Skeletal muscle tissue (tissue), 4 donors: ENCODE results near the gene CCDC192. TPM values are rescaled to one million over a fixed set of nuclear protein-coding genes. Genes with fewer than 3 reads are reported as not detected.

Source experiments
- H3K27ac ChIP-seq: one replicate; pipeline ENCODE4 v1.7.0; 2013; ENCODE audit warnings: mild to moderate bottlenecking, low read depth, low read length, inconsistent platforms
- H3K27me3 ChIP-seq, 3 donors: one replicate each; pipeline ENCODE4 v1.7.0; 2013; ENCODE audit warnings: low read length in 3 of 3; ENCODE audit not compliant: control insufficient read depth in 3 of 3, insufficient read depth in 3 of 3
- H3K36me3 ChIP-seq, 3 donors: one replicate each; pipeline ENCODE4 v1.7.0; 2013; ENCODE audit warnings: low read length in 3 of 3; ENCODE audit not compliant: control insufficient read depth in 3 of 3, insufficient read depth in 3 of 3
- H3K4me1 ChIP-seq, 3 donors: one replicate each; pipeline ENCODE4 v1.7.0; 2013; ENCODE audit warnings: low read length in 3 of 3, mild to moderate bottlenecking in 3 of 3; ENCODE audit not compliant: control insufficient read depth in 3 of 3, insufficient read depth in 3 of 3
- H3K4me3 ChIP-seq, 3 donors: one replicate each; pipeline ENCODE4 v1.7.0; 2013; ENCODE audit warnings: low read length in 3 of 3
- H3K9ac ChIP-seq, 3 donors: one replicate each; pipeline ENCODE4 v1.7.0; 2013; ENCODE audit warnings: low read length in 3 of 3, mild to moderate bottlenecking in 3 of 3, moderate library complexity in 2 of 3, low read depth in 1 of 3
- H3K9me3 ChIP-seq, 3 donors: one replicate each; pipeline ENCODE4 v1.7.0; 2013; ENCODE audit warnings: low read length in 3 of 3; ENCODE audit not compliant: control insufficient read depth in 3 of 3
- total RNA-seq: library from RNA; depleted of rRNA; stranded (reverse); fragments of >200 nt; gene quantifications from one replicate; pipeline ENCODE4 v1.2.3, GENCODE V29; 2014
- donor health status: Osteomylitis.

Gene CCDC192
- total RNA-seq, 1 donor from 2014 or later: not detected

DNA sequence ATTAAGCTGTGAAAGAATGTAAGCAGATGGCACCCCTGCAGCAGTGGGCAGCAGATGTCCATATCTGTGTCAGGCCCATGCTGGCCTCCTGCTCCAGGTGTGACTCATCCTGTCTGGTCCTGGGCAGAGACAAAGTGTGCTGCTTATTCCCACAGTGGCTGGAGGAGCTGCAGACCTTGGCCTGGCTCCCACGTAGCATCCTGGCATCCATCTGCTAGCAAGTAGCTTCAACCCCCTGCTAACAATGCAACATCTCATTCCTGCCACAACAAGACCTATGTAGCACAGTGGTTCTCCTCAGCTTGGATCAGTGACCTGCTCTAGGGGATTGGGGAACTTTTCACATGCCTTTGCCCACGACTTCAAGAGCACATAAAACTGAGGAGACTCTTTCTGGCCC, 254.0 kb downstream of the CCDC192 start:
- no peak overlapping the region for H3K27ac ChIP-seq
- H3K4me1 ChIP-seq: peaks cover 10 to 21% (median 20%) of the 10 kb centered on the region in 3 donors
- H3K9ac ChIP-seq: no peak overlapping the region
- no peak overlapping the region for H3K4me3 ChIP-seq
- H3K27me3 ChIP-seq: no peaks in the 10 kb centered on the region
- peaks cover 0 to 3% (median 0%) of the 10 kb centered on the region in 3 donors for H3K36me3 ChIP-seq
- no peaks in the 10 kb centered on the region for H3K9me3 ChIP-seq

DNA sequence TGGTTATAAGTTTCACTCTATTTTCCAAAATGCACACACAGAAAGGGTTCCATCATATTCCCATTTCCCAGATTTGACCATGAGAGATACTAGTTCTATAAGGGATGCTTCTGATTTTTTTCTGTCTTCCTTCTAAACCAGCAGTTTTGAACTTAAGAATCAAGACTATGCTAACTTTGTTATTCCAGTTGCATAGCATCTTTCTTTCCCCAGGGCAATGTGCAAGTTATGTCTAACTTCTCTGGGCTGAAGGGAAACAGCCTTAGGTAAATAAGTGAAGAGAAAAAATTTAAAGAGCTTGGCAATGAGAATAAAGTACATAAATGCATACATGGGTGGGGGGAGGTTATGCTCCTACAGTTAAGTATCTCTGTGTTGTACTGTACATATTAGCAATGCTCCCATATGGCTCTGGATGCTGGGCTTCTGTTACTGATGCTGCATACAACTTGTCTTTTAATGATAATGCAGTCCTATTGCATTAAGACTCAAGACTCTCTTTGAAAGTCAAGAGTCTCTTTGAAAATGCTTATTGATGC, 254.6 kb downstream of the CCDC192 start:
- no peak overlapping the region for H3K9ac ChIP-seq
- H3K36me3 ChIP-seq: peaks cover 0 to 3% (median 0%) of the 10 kb centered on the region in 3 donors
- no peaks in the 10 kb centered on the region for H3K27me3 ChIP-seq
- H3K9me3 ChIP-seq: no peaks in the 10 kb centered on the region
- no peak overlapping the region for H3K4me3 ChIP-seq
- H3K4me1 ChIP-seq: peaks cover 10 to 21% (median 20%) of the 10 kb centered on the region in 3 donors
- no peak overlapping the region for H3K27ac ChIP-seq

DNA sequence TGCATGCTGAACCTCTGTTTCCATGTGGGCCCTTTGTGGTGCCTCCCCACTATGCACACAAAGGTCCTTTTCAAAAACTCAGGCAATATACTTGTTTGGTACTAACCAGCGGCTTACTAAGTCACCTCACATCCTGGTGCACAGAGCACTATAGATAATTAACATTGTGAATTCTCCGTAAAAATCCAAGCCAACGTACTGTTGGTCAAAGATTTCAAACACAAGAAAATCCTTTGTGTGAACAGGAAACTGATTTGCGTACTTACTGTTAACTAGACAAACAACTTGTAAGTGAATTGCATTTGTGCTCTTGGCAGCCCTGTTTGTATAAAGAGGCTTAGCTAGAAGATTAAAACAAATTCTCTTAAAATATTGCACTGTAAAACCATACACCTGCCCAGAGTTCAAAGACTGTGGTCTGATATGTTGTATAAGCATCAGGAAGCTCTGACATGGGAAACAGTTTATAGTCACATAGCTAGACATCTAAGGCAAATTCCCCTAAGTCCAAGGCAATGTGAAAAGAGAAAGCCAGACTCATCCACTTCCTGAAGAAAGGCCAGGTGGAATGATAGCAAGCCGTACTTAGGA, 255.3 kb downstream of the CCDC192 start:
- Histone ChIP-seq H3K9me3 (no peaks in the 10 kb centered on the region), H3K4me1 (peaks cover 10 to 21% (median 20%) of the 10 kb centered on the region in 3 donors), H3K27me3 (no peaks in the 10 kb centered on the region), H3K4me3 (no peak overlapping the region), H3K27ac (no peak overlapping the region), H3K9ac (no peak overlapping the region), H3K36me3 (peaks cover 0 to 3% (median 0%) of the 10 kb centered on the region in 3 donors)

DNA sequence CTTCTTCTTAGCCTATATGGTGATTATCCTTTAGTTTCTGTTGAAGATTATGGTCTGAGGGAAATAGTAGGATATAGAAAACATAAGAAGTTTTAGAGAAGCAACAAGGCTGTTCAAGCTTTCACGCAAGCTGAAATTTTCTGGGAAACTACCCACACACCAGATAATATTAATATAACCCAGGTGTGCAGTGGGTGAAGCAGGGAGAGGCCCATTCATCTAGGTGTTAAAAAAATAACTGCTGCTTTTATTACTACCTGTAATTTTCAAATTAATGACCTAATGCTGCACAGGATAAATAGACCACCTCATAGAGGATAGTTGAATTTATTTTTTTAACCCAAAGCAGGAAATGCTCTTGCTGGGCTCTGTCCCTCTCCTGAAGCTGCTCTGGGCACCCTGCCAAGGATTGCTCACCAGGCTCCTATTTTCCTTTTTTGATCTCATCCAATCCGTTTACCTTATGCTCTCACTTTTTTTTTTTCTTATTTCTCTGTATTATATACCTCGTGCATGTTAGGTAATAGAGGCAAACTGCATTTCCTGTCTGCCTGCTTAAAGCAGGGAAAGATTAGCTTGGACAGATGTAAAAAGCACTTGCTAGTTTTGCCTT, 256.1 kb downstream of the CCDC192 start:
- Histone ChIP-seq H3K4me1 (peaks cover 10 to 21% (median 20%) of the 10 kb centered on the region in 3 donors), H3K36me3 (peaks cover 0 to 3% (median 0%) of the 10 kb centered on the region in 3 donors), H3K27me3 (no peaks in the 10 kb centered on the region), H3K9me3 (no peaks in the 10 kb centered on the region), H3K9ac (no peak overlapping the region), H3K27ac (no peak overlapping the region), H3K4me3 (no peak overlapping the region)

DNA sequence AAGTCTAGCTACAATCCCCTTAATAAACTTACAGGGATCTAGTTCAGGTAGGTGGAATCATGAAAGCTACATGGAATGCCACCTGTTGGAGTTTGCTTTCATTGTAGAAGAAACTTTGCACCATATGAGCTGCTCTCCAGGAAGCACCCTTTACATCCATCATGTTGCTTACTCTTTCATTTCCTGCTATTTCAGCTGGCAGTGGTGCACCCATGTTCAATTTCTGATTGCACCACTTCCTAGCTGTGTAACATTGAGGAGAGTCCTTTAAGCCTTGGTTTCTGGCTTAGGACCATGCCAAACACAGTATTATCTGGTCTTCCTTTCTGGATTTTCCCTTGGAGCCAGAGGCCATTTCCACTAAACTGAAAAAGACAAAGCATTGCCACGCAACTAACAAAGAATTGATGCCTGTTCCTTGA, 257.1 kb downstream of the CCDC192 start:
- no peaks in the 10 kb centered on the region for H3K9me3 ChIP-seq
- H3K4me3 ChIP-seq: no peak overlapping the region
- H3K4me1 ChIP-seq: peaks cover 10 to 21% (median 20%) of the 10 kb centered on the region in 3 donors
- H3K36me3 ChIP-seq: peaks cover 0 to 3% (median 0%) of the 10 kb centered on the region in 3 donors
- no peak overlapping the region for H3K27ac ChIP-seq
- no peaks in the 10 kb centered on the region for H3K27me3 ChIP-seq
- H3K9ac ChIP-seq: no peak overlapping the region

DNA sequence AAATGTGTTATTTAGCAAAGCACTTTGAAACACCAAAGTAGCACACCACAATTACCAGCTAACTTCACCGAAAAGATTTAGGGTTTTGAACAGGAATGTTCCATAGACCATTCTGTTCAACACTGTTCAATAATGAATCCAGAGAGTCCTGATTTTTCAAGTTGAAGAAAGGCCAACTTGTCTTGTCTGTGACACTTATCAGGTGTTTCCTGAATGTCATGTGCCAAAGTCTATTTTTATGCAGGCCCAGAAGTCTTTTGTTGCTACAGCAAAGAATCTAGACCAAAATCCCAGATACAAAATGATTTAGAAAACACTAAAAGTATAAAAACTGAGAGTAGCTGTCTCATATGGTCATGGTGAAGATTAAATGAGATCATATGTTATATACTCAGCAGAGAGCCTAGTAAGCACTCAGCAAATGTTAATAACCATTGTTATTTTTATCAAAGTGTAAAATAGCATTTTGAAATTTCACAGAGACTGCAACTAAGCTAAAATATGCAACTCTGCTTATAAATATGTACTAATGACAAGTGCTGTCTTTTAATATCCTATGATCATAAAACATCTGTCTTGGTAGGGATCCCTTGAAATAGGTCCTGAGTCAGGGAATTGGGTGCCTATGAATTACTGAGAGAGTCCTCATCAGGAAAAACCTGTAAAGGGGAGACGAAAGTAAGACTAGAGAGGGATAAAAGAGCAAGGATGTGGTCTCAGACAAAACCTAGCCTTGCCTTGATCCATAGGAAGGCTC, 258.0 kb downstream of the CCDC192 start:
- H3K9me3 ChIP-seq: no peaks in the 10 kb centered on the region
- H3K36me3 ChIP-seq: peaks cover 0 to 3% (median 3%) of the 10 kb centered on the region in 3 donors
- H3K9ac ChIP-seq: no peak overlapping the region
- H3K27me3 ChIP-seq: no peaks in the 10 kb centered on the region
- peaks cover 10 to 21% (median 20%) of the 10 kb centered on the region in 3 donors for H3K4me1 ChIP-seq
- peak overlapping the region; percentile 20 for H3K27ac ChIP-seq
- no peak overlapping the region for H3K4me3 ChIP-seq

DNA sequence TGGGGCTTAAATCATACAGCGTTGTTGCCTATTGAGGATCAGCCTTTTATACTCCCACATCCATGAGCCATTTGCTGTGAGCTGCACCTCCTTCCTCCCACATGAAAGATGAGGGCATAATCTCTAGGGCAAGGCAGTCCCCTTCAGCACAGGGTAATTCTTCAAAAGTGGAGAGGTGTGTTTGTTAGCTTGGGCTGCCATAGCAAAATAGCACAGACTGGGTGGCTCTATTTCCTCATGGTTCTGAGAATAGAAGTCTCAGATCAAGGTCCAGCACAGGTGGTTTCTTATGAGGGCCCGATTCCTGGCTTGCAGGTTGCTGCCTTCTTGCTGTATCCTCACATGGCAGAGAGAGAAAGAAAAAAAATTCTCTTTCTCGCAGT, 258.6 kb downstream of the CCDC192 start:
- Histone ChIP-seq H3K27ac (no peak overlapping the region), H3K4me1 (peaks cover 10 to 21% (median 20%) of the 10 kb centered on the region in 3 donors)

DNA sequence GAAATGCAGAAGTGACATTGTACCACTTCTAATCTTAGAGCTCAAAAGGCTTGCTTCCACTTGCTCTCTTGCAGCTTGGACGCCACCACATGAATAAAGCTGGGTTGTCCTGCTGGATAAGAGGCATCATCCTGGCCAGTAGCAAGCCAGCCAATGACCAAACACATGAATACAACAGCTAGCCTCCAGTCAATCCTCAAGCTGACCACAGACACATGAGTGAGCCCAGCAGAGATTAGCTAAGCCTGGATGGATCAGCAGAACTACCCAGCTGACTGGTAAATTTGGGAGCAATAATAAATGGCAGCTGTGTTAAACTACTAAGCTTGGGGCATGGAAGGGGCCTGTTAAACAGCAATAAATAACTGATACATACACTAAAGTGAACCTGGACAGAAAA, 259.3 kb downstream of the CCDC192 start:
- Histone ChIP-seq H3K4me3 (no peak overlapping the region), H3K9ac (no peak overlapping the region), H3K4me1 (peaks cover 10 to 21% (median 20%) of the 10 kb centered on the region in 3 donors), H3K36me3 (peaks cover 0 to 3% (median 0%) of the 10 kb centered on the region in 3 donors), H3K9me3 (no peaks in the 10 kb centered on the region), H3K27ac (no peak overlapping the region), H3K27me3 (no peaks in the 10 kb centered on the region)

More for the DNA sequence above, 258.6 kb downstream of the CCDC192 start:
- no peaks in the 10 kb centered on the region for H3K9me3 ChIP-seq
- no peak overlapping the region for H3K9ac ChIP-seq
- no peak overlapping the region for H3K4me3 ChIP-seq
- peaks cover 0 to 3% (median 0%) of the 10 kb centered on the region in 3 donors for H3K36me3 ChIP-seq
- no peaks in the 10 kb centered on the region for H3K27me3 ChIP-seq

DNA sequence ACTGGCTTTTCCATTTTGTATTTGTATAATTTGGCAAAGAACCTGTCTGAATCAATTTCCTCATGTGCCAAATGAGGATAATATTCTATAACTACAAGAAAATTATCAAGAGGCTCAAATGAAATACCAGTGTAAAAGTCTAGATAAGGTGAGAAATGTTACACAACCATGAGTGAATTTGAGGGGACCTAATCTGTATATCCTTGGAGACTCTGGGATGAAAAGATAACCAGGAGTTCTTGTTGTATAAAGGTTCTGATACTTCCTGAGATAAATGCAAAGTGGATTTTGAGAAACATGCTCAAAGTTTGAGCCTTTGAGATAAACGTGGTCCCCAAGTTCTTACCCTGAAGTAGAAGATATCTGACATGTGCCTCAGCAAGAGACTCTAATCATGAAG, 260.0 kb downstream of the CCDC192 start:
- H3K27ac ChIP-seq: no peak overlapping the region
- no peaks in the 10 kb centered on the region for H3K27me3 ChIP-seq
- peaks cover 10 to 23% (median 21%) of the 10 kb centered on the region in 3 donors for H3K4me1 ChIP-seq

More for the DNA sequence above, 260.0 kb downstream of the CCDC192 start:
- Histone ChIP-seq H3K36me3 (peaks cover 0 to 3% (median 0%) of the 10 kb centered on the region in 3 donors), H3K9ac (no peak overlapping the region), H3K9me3 (no peaks in the 10 kb centered on the region), H3K4me3 (no peak overlapping the region)
